HCT116 (cell line): Measurements from ENCODE around the gene S100A3. TPM values are rescaled to one million over a fixed set of nuclear protein-coding genes. Genes with fewer than 3 reads are reported as not detected.

Experiments used
- ATAC-seq: fragments of 200-7000 bp; cut with Tn5 transposase; 2 replicates; pipeline ENCODE4 v1.9.1; 2020; ENCODE audit warnings: mild to moderate bottlenecking, moderate library complexity
- BruUV-seq: library from RNA; stranded (reverse); fragments of 400-500 nt; replicated peaks from 2 replicates; lab custom pipeline; 2021; lab: Mats Ljungman, UMichigan
- CTCF ChIA-PET: fragments of 300-600 bp; sonication (Branson Sonifier 250); formaldehyde crosslinking; loops from one replicate; lab custom pipeline; 2021; ENCODE audit warnings: antibody characterized with exemption; lab: Charles Lee
- POLR2A ChIA-PET: fragments of 300-600, 350-600 bp; sonication (Branson Sonifier 250); formaldehyde crosslinking; loops from one replicate; lab custom pipeline; 2021; ENCODE audit warnings: antibody characterized with exemption; lab: Charles Lee
- RAD21 ChIA-PET, 2 experiments: fragments of 300-600 bp; sonication (Branson Sonifier 250); formaldehyde crosslinking; loops; one replicate each; lab custom pipeline; 2023; ENCODE audit warnings: low total read pairs in 2 of 2; ENCODE audit not compliant: uncharacterized antibody in 2 of 2, unreplicated experiment in 2 of 2, low non-redundant PET in 1 of 2; lab: Charles Lee
- DNase-seq: peaks from one replicate; pipeline ENCODE4 v3.0.0-alpha.2; 2010; ENCODE audit warnings: low read depth, low spot score
- H2AFZ ChIP-seq: fragments of 200-600 bp; shearing (Covaris generic), sonication (generic); 2 replicates; pipeline ENCODE4 v1.6.1; 2017; ENCODE audit warnings: low read depth, mixed run types, mixed read lengths, antibody characterized with exemption, low read length; ENCODE audit not compliant: poor library complexity, severe bottlenecking
- H3K27ac ChIP-seq: 2 replicates; pipeline ENCODE4 v1.5.1; 2012; ENCODE audit warnings: low read depth, low read length
- H3K27me3 ChIP-seq: fragments of 200-600 bp; sonication (generic); 2 replicates; pipeline ENCODE4 v1.6.1; 2016; ENCODE audit warnings: mixed run types, low read length, mixed read lengths; ENCODE audit not compliant: insufficient read depth
- H3K36me3 ChIP-seq, 2 experiments: fragments of 200-500 bp in 1 of 2; fragments of 200-600 bp in 1 of 2; sonication (Bioruptor generic) in 1 of 2; sonication (generic) in 1 of 2; 2 replicates each; pipeline versions ENCODE4 v1.5.1 to v1.6.1; 2014 to 2016; ENCODE audit warnings: low read length in 2 of 2, inconsistent platforms in 1 of 2, mixed read lengths in 1 of 2, mixed run types in 1 of 2; ENCODE audit not compliant: insufficient read depth in 2 of 2, control insufficient read depth in 1 of 2
- H3K4me1 ChIP-seq, 2 experiments: fragments of 200-600 bp in 1 of 2; sonication (generic) in 1 of 2; 2 replicates each; pipeline versions ENCODE4 v1.5.1 to v1.6.1; 2012 to 2017; ENCODE audit warnings: low read length in 2 of 2, inconsistent platforms in 1 of 2, mild to moderate bottlenecking in 1 of 2, mixed read lengths in 1 of 2, mixed run types in 1 of 2, moderate library complexity in 1 of 2; ENCODE audit not compliant: insufficient read depth in 2 of 2, control insufficient read depth in 1 of 2
- H3K4me2 ChIP-seq: fragments of 200-600 bp; sonication (generic); 2 replicates; pipeline ENCODE4 v1.6.1; 2017; ENCODE audit warnings: mixed run types, low read length, mixed read lengths
- H3K4me3 ChIP-seq, 2 experiments: fragments of 200-600 bp in 1 of 2; sonication (generic) in 1 of 2; replicated peaks in 1 of 2; 2 replicates each; pipeline ENCODE4 v1.5.1; 2011 to 2016; ENCODE audit warnings: low read length in 2 of 2, control low read depth in 1 of 2, low read depth in 1 of 2, mild to moderate bottlenecking in 1 of 2, mixed read lengths in 1 of 2, mixed run types in 1 of 2
- H3K79me2 ChIP-seq: fragments of 200-600 bp; sonication (generic); 2 replicates; pipeline ENCODE4 v1.6.1; 2017; ENCODE audit warnings: mild to moderate bottlenecking, mixed run types, low read length, moderate library complexity, mixed read lengths; ENCODE audit not compliant: insufficient read depth
- H3K9ac ChIP-seq: fragments of 200-600 bp; sonication (generic); 2 replicates; pipeline ENCODE4 v1.6.1; 2016; ENCODE audit warnings: low read length, mixed read lengths
- H3K9me2 ChIP-seq: fragments of 200-600 bp; sonication (generic), shearing (Covaris generic); 2 replicates; pipeline ENCODE4 v1.6.1; 2017; ENCODE audit warnings: mixed run types, mild to moderate bottlenecking, moderate library complexity; ENCODE audit not compliant: insufficient read depth
- H3K9me3 ChIP-seq, 2 experiments: fragments of 200-500 bp in 1 of 2; fragments of 200-600 bp in 1 of 2; sonication (Bioruptor generic) in 1 of 2; sonication (generic) in 1 of 2; 2 replicates each; pipeline ENCODE4 v1.6.1; 2014 to 2017; ENCODE audit warnings: low read length in 2 of 2, mixed read lengths in 2 of 2, inconsistent platforms in 1 of 2, low read depth in 1 of 2, mild to moderate bottlenecking in 1 of 2, mixed run types in 1 of 2, moderate library complexity in 1 of 2; ENCODE audit not compliant: control insufficient read depth in 1 of 2, insufficient read depth in 1 of 2
- H4K20me1 ChIP-seq: fragments of 200-600 bp; sonication (generic), shearing (Covaris generic); 2 replicates; pipeline ENCODE4 v1.6.1; 2017; ENCODE audit warnings: mixed run types, mild to moderate bottlenecking, moderate library complexity; ENCODE audit not compliant: insufficient read depth
- CBX3 ChIP-seq: IDR thresholded peaks from 2 replicates; pipeline ENCODE4 v1.6.1; 2012; ENCODE audit warnings: low read depth
- EGR1 ChIP-seq: IDR thresholded peaks from 2 replicates; pipeline ENCODE4 v1.6.1; 2012; ENCODE audit warnings: low read depth
- EZH2phosphoT487 ChIP-seq: fragments of 200-600 bp; IDR thresholded peaks from 2 replicates; pipeline ENCODE4 v1.6.1; 2018; ENCODE audit warnings: antibody characterized with exemption, borderline replicate concordance
- FOSL1 ChIP-seq: IDR thresholded peaks from 2 replicates; pipeline ENCODE4 v1.6.1; 2012; ENCODE audit warnings: low read depth
- POLR2A ChIP-seq: IDR thresholded peaks from 2 replicates; pipeline ENCODE4 v1.7.0; 2011; ENCODE audit warnings: borderline replicate concordance; ENCODE audit not compliant: insufficient read depth, insufficient read length; ENCODE audit errors: extremely low read depth
- POLR2AphosphoS5 ChIP-seq: IDR thresholded peaks from 2 replicates; pipeline ENCODE4 v1.6.1; 2011; ENCODE audit warnings: mild to moderate bottlenecking, low read depth, low read length, moderate library complexity
- RAD21 ChIP-seq: IDR thresholded peaks from 2 replicates; pipeline ENCODE4 v1.6.1; 2012; ENCODE audit warnings: low read depth, mild to moderate bottlenecking
- TCF7L2 ChIP-seq: IDR thresholded peaks from 2 replicates; pipeline ENCODE4 v1.7.0; 2011; ENCODE audit warnings: borderline replicate concordance, inconsistent platforms; ENCODE audit not compliant: insufficient read depth, insufficient read length; ENCODE audit errors: extremely low read depth
- YY1 ChIP-seq: IDR thresholded peaks from 2 replicates; pipeline ENCODE4 v1.6.1; 2011; ENCODE audit warnings: low read length, low read depth, moderate library complexity, mild to moderate bottlenecking; ENCODE audit not compliant: insufficient replicate concordance; ENCODE audit errors: extremely low read depth
- intact Hi-C: fragments of 100-400 bp; cut with micrococcal nuclease; formaldehyde crosslinking; loops from 2 replicates; pipeline ENCODE4 v1.10.0; 2022
- total RNA-seq: library from RNA; stranded (reverse); gene quantifications from one replicate; pipeline ENCODE4 v1.2.1, GENCODE V29; 2021; ENCODE audit not compliant: unreplicated experiment
- TF ChIP-seq, protein P1 (sequence below): IDR thresholded peaks from 2 replicates; pipeline ENCODE4 v1.6.1; 2012
- TF ChIP-seq, protein P2 (sequence below), 3 experiments: fragments of 200-600 bp in 1 of 3; sonication (generic) in 1 of 3; IDR thresholded peaks in 2 of 3; conservative IDR thresholded peaks in 1 of 3; 2 replicates each; pipeline ENCODE4 v1.5.1; 2012 to 2017; ENCODE audit warnings: low read depth in 2 of 3, low read length in 2 of 3, antibody characterized with exemption in 1 of 3, borderline replicate concordance in 1 of 3, control low read depth in 1 of 3, mild to moderate bottlenecking in 1 of 3, mixed read lengths in 1 of 3, mixed run types in 1 of 3, moderate library complexity in 1 of 3; ENCODE audit not compliant: insufficient read depth in 1 of 3

The S100A3 gene
- total RNA-seq, 1 experiment from 2014 or later: 4.2 TPM

DNA sequence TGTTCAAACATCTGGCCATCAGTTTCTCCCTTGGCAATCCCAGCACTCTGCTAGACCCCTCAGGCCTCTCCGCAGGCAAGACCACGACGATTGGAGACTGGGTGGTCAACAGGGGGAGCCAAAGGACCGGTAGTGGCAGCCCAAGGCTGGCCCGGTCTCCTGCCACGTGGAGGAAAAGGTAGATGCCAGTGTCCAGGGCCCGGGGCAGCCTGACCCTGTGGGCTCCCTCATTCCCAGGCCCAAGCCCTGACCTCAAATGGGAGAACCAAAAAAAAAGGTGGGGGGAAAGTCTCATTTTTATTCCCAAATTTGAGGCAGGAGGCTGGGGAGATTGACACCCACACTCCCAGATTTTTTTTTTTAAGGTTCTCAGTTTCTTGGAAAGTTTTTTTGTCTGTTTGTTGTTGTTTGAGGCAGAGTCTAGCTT is 38.1 kb downstream of the S100A3 start:
- Histone ChIP-seq H3K36me3 (no peaks in the 10 kb centered on the region), H3K4me3 (no peak overlapping the region), H3K4me2 (no peak overlapping the region), H3K9ac (peak overlapping the region; percentile 45), H3K27ac (peak overlapping the region; percentile 39), H3K9me3 (no peaks in the 10 kb centered on the region), H3K79me2 (no peaks in the 10 kb centered on the region), H3K9me2 (no peaks in the 10 kb centered on the region), H3K4me1 (peaks cover 34 to 91% of the 10 kb centered on the region in 2 experiments), H2AFZ (no peak overlapping the region), H3K27me3 (no peaks in the 10 kb centered on the region), H4K20me1 (no peaks in the 10 kb centered on the region)
- intact Hi-C loops: loop anchor here (1.0 to 2.0 kb wide), 2 partner anchors 57 to 106 kb away; partner anchors contain the start of gene S100A14
- TF ChIP-seq CBX3 (no peak; the same call in none of the 2 replicates), FOSL1 (no peak), RAD21 (peak; percentile 100), POLR2A (no peak), YY1 (peak; percentile 24), TCF7L2 (no peak), POLR2AphosphoS5 (peak; percentile 41), EZH2phosphoT487 (no peak), EGR1 (no peak)
- TF ChIP-seq, protein P1, sequence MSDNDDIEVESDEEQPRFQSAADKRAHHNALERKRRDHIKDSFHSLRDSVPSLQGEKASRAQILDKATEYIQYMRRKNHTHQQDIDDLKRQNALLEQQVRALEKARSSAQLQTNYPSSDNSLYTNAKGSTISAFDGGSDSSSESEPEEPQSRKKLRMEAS: peak; percentile 99
- TF ChIP-seq, protein P2, sequence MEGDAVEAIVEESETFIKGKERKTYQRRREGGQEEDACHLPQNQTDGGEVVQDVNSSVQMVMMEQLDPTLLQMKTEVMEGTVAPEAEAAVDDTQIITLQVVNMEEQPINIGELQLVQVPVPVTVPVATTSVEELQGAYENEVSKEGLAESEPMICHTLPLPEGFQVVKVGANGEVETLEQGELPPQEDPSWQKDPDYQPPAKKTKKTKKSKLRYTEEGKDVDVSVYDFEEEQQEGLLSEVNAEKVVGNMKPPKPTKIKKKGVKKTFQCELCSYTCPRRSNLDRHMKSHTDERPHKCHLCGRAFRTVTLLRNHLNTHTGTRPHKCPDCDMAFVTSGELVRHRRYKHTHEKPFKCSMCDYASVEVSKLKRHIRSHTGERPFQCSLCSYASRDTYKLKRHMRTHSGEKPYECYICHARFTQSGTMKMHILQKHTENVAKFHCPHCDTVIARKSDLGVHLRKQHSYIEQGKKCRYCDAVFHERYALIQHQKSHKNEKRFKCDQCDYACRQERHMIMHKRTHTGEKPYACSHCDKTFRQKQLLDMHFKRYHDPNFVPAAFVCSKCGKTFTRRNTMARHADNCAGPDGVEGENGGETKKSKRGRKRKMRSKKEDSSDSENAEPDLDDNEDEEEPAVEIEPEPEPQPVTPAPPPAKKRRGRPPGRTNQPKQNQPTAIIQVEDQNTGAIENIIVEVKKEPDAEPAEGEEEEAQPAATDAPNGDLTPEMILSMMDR (IDR thresholded peaks at IDR 0.05 in 2 of 3, conservative IDR thresholded peaks at IDR 0.05 in 1 of 3; ENCODE audit: borderline replicate concordance in 1 of 3, insufficient read depth in 1 of 3, low read depth in 2 of 3, low read length in 2 of 3): peak; percentile 90 to 95 (median 92)
- no TSS peak for BruUV-seq
- ATAC-seq (peak; percentile 78), DNase-seq (peak; percentile 70)
- ChIA-PET RAD21 (interaction anchor here (0.6 to 1.7 kb wide), 4 partner anchors 55 to 116 kb away, joined by 3 to 9 read pairs (median 4); partner anchors contain the start of gene S100A13 (in 1 of the 2)), CTCF (interaction anchor here (0.7 to 2.4 kb wide), 22 partner anchors 9 to 476 kb away, joined by 3 to 30 read pairs (median 6); partner anchors contain the start of genes CHTOP, INTS3, RAB13 and S100A13), POLR2A (interaction anchor here (0.9 to 1.5 kb wide), 5 partner anchors 55 to 117 kb away, joined by 3 to 8 read pairs (median 3); partner anchors contain the start of genes S100A1 and S100A14)
